HG03196 (cell line): ENCODE results near the gene PNPLA3.
"Not testable (repeated sequence)": the region's sequence is repeated elsewhere in the genome, so short reads cannot be mapped to it uniquely, and the experiment has no call there.

Experiments
- ATAC-seq: cut with Tn5 transposase; IDR thresholded peaks from one replicate; pipeline ENCODE4 v1.9.1; 2021; ENCODE audit not compliant: unreplicated experiment

Gene PNPLA3

GRCh38 chr22:43889860-43890253 lies 33.7 kb upstream of the PNPLA3 start:
- no peak for ATAC-seq

GRCh38 chr22:43890901-43891331 lies 32.7 kb upstream of the PNPLA3 start:
- ATAC-seq: no peak

- no peak for ATAC-seq
These were observed 32.0 kb upstream of the PNPLA3 start, which contains the start of gene PNPLA5 for GRCh38 chr22:43891360-43892182. TSS of gene PNPLA5 (minus strand) at chr22:43892013. CDS start at chr22:43891880, 133 bp downstream.

GRCh38 chr22:43892183-43892894 lies 31.3 kb upstream of the PNPLA3 start:
- no peak for ATAC-seq

GRCh38 chr22:43893266-43893665 lies 30.3 kb upstream of the PNPLA3 start:
- ATAC-seq: no peak

GRCh38 chr22:43894122-43894521 lies 29.5 kb upstream of the PNPLA3 start:
- no peak for ATAC-seq

GRCh38 chr22:43895986-43896645 lies 27.5 kb upstream of the PNPLA3 start:
- no peak for ATAC-seq

- ATAC-seq: no peak
These were observed 25.8 kb upstream of the PNPLA3 start for GRCh38 chr22:43897751-43898261.

GRCh38 chr22:43900206-43900605 lies 23.4 kb upstream of the PNPLA3 start:
- no peak for ATAC-seq

- ATAC-seq: no peak
These were observed 21.5 kb upstream of the PNPLA3 start for GRCh38 chr22:43901976-43902643.

GRCh38 chr22:43903033-43903432 lies 20.6 kb upstream of the PNPLA3 start:
- not testable (repeated sequence) for ATAC-seq

- ATAC-seq: not testable (repeated sequence)
These were observed 19.2 kb upstream of the PNPLA3 start for GRCh38 chr22:43904412-43904811.

- no peak for ATAC-seq
These were observed 17.9 kb upstream of the PNPLA3 start for GRCh38 chr22:43905681-43906080.

- no peak for ATAC-seq
These were observed 13.9 kb upstream of the PNPLA3 start for GRCh38 chr22:43909708-43910107.

GRCh38 chr22:43910178-43910695 lies 13.4 kb upstream of the PNPLA3 start:
- ATAC-seq: no peak

- no peak for ATAC-seq
These were observed 12.3 kb upstream of the PNPLA3 start for GRCh38 chr22:43911351-43911750.

- no peak for ATAC-seq
These were observed 6.1 kb upstream of the PNPLA3 start for GRCh38 chr22:43917521-43917920.

GRCh38 chr22:43919106-43919973 lies 4.3 kb upstream of the PNPLA3 start:
- no peak for ATAC-seq

GRCh38 chr22:43921370-43921769 lies 2.2 kb upstream of the PNPLA3 start:
- no peak for ATAC-seq

GRCh38 chr22:43922123-43922522 lies 1.5 kb upstream of the PNPLA3 start:
- ATAC-seq: no peak
